Measurements from ENCODE around the gene ANKHD1. TPM values are rescaled to one million over a fixed set of nuclear protein-coding genes. Genes with fewer than 3 reads are reported as not detected.

Gene ANKHD1
- polyA plus RNA-seq, 1 of the 3 experiments (the other 2 are of a cell fraction): 26.7 TPM

- DNase-seq: no peak
- H3F3A ChIP-seq (replicated peaks; ENCODE audit: insufficient read depth): peaks cover 16% of the 10 kb centered on the region
- no peaks in the 10 kb centered on the region for H4K20me1 ChIP-seq (ENCODE audit: insufficient read depth)
- 99% methylated on average over 2 of the region's 2 CpGs for WGBS (ENCODE audit: low lambda C conversion rate)
- no peaks in the 10 kb centered on the region for H3K27me3 ChIP-seq (ENCODE audit: insufficient read depth)
- no peak overlapping the region for H3K9ac ChIP-seq
- H3K4me1 ChIP-seq (ENCODE audit: control insufficient read depth in 1 of 2, insufficient read depth in 2 of 2, low read depth in 1 of 2, low read length in 1 of 2): no peaks in the 10 kb centered on the region
- H3K9me2 ChIP-seq: peaks cover 3% of the 10 kb centered on the region; the same call in 1 of the 2 replicates
- no peaks in the 10 kb centered on the region for H3K79me2 ChIP-seq (ENCODE audit: insufficient read depth)
- no peaks in the 10 kb centered on the region for H3K9me3 ChIP-seq
- no peak overlapping the region for H3K4me2 ChIP-seq
- H3K27ac ChIP-seq (ENCODE audit: low read depth in 2 of 2, low read length in 1 of 2): no peak overlapping the region
- POLR2A ChIA-PET: no interaction called here
- peaks cover 42 to 48% of the 10 kb centered on the region in 2 experiments for H3K36me3 ChIP-seq (replicated peaks in 1 of 2; ENCODE audit: control insufficient read depth in 1 of 2, insufficient read depth in 2 of 2, low read length in 1 of 2)
- CTCF ChIA-PET: no interaction called here
- H2AFZ ChIP-seq (ENCODE audit: low read depth): no peak overlapping the region
- TF ChIP-seq ELF1 (IDR thresholded peaks at IDR 0.05) (no peak), FOSL2 (IDR thresholded peaks at IDR 0.05; ENCODE audit: borderline replicate concordance, low read depth) (no peak), TAF1 (IDR thresholded peaks at IDR 0.05; ENCODE audit: borderline replicate concordance, low read depth, low read length) (no peak), NRF1 (IDR thresholded peaks at IDR 0.05; ENCODE audit: low read depth, low read length) (no peak), NFIC (IDR thresholded peaks at IDR 0.05; ENCODE audit: borderline replicate concordance) (no peak), ZBTB33 (IDR thresholded peaks at IDR 0.05; ENCODE audit: borderline replicate concordance, low read depth) (no peak), FOXM1 (IDR thresholded peaks at IDR 0.05; ENCODE audit: low read depth) (no peak)
- H3K4me3 ChIP-seq (ENCODE audit: low read depth in 2 of 2, low read length in 1 of 2): no peak overlapping the region
These were observed 122.4 kb downstream of the ANKHD1 start for GRCh38 chr5:140524003-140524402.

DNA sequence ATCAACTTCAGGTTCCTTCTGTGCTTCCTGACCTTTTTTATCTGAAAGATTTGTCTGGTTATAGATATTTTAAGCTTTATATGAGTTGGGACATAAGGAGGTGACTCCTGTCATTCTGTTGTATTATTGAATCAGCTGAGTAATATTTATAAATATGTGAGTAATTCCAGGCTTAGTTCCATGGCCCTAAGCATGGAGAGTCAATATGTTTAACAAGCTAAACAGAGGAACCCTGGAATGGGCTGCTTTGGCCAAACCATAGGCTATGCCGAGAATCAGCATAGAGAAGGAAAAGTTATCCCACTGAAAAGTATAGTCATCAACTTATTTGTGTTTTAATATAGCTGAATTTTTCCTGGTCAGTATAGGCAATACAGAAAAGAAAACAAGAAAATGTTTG is 138.6 kb downstream of the ANKHD1 start:
- Histone ChIP-seq H3K36me3 (replicated peaks in 1 of 2; ENCODE audit: control insufficient read depth in 1 of 2, insufficient read depth in 2 of 2, low read length in 1 of 2) (peaks cover 58 to 79% of the 10 kb centered on the region in 2 experiments), H3K9ac (no peak overlapping the region), H3K4me1 (ENCODE audit: control insufficient read depth in 1 of 2, insufficient read depth in 2 of 2, low read depth in 1 of 2, low read length in 1 of 2) (no peaks in the 10 kb centered on the region), H3K4me2 (no peak overlapping the region), H4K20me1 (ENCODE audit: insufficient read depth) (no peaks in the 10 kb centered on the region), H3F3A (replicated peaks; ENCODE audit: insufficient read depth) (peaks cover 13% of the 10 kb centered on the region), H3K9me3 (no peaks in the 10 kb centered on the region), H3K79me2 (ENCODE audit: insufficient read depth) (peaks cover 11% of the 10 kb centered on the region; the same call in 1 of the 2 replicates), H3K27me3 (ENCODE audit: insufficient read depth) (no peaks in the 10 kb centered on the region), H2AFZ (ENCODE audit: low read depth) (no peak overlapping the region), H3K9me2 (no peaks in the 10 kb centered on the region), H3K27ac (ENCODE audit: low read depth in 2 of 2, low read length in 1 of 2) (no peak overlapping the region), H3K4me3 (ENCODE audit: low read depth in 2 of 2, low read length in 1 of 2) (no peak overlapping the region)
- POLR2A ChIA-PET: no interaction called here
- WGBS (ENCODE audit: low lambda C conversion rate): 96% methylated on average over 1 of the region's 1 CpG
- DNase-seq: no peak
- no peak for TF ChIP-seq SIN3A (IDR thresholded peaks at IDR 0.05; ENCODE audit: borderline replicate concordance, low read depth, low read length)
- no peak for TF ChIP-seq PBX3 (IDR thresholded peaks at IDR 0.05)
- no peak for TF ChIP-seq MEF2A (IDR thresholded peaks at IDR 0.05; ENCODE audit: borderline replicate concordance, low read depth)
- TF ChIP-seq NRF1 (IDR thresholded peaks at IDR 0.05; ENCODE audit: low read depth, low read length): no peak
- TF ChIP-seq RAD21 (IDR thresholded peaks at IDR 0.05; ENCODE audit: low read length): no peak
- no peak for TF ChIP-seq TEAD4 (IDR thresholded peaks at IDR 0.05; ENCODE audit: borderline replicate concordance, insufficient read depth)
- no peak for TF ChIP-seq FOXJ3 (CRISPR knock-in tag; IDR thresholded peaks at IDR 0.05)
- TF ChIP-seq JUND (IDR thresholded peaks at IDR 0.05): no peak
- TF ChIP-seq CHD2 (IDR thresholded peaks at IDR 0.05; ENCODE audit: low read length, partially characterized antibody): no peak
- no peak for TF ChIP-seq GABPA (IDR thresholded peaks at IDR 0.05; ENCODE audit: low read depth)
- no peak for TF ChIP-seq EZH2phosphoT487 (IDR thresholded peaks at IDR 0.05; ENCODE audit: borderline replicate concordance, low read depth)
- TF ChIP-seq ZBTB33 (IDR thresholded peaks at IDR 0.05; ENCODE audit: borderline replicate concordance, low read depth): no peak
- TF ChIP-seq TCF12 (IDR thresholded peaks at IDR 0.05): no peak
- no peak for TF ChIP-seq POLR2AphosphoS5 (IDR thresholded peaks at IDR 0.05; ENCODE audit: low read depth, low read length)
- no peak for TF ChIP-seq GATA2 (CRISPR knock-in tag; IDR thresholded peaks at IDR 0.05)
- no peak for TF ChIP-seq ELF1 (IDR thresholded peaks at IDR 0.05)
- TF ChIP-seq RCOR1 (IDR thresholded peaks at IDR 0.05; ENCODE audit: low read length): no peak
- no peak for TF ChIP-seq SMC3 (IDR thresholded peaks at IDR 0.05; ENCODE audit: low read depth, low read length)
- no peak for TF ChIP-seq TAF1 (IDR thresholded peaks at IDR 0.05; ENCODE audit: borderline replicate concordance, low read depth, low read length)
- CTCF ChIA-PET: interaction anchor here (0.9 kb wide), 2 partner anchors 174 to 301 kb away, joined by 3 to 4 read pairs; no protein-coding TSS in a partner anchor

Data from SK-N-SH (cell line).